ENCODE data around the gene FBXW4. TPM values are rescaled to one million over a fixed set of nuclear protein-coding genes. Genes with fewer than 3 reads are reported as not detected.

Gene FBXW4
- total and polyA plus RNA-seq, 10 of the 15 experiments (the other 5 are each of a cell fraction or from before 2014, with no cell fraction given) = 5.7 to 42.0 (median 27.5) TPM

DNA sequence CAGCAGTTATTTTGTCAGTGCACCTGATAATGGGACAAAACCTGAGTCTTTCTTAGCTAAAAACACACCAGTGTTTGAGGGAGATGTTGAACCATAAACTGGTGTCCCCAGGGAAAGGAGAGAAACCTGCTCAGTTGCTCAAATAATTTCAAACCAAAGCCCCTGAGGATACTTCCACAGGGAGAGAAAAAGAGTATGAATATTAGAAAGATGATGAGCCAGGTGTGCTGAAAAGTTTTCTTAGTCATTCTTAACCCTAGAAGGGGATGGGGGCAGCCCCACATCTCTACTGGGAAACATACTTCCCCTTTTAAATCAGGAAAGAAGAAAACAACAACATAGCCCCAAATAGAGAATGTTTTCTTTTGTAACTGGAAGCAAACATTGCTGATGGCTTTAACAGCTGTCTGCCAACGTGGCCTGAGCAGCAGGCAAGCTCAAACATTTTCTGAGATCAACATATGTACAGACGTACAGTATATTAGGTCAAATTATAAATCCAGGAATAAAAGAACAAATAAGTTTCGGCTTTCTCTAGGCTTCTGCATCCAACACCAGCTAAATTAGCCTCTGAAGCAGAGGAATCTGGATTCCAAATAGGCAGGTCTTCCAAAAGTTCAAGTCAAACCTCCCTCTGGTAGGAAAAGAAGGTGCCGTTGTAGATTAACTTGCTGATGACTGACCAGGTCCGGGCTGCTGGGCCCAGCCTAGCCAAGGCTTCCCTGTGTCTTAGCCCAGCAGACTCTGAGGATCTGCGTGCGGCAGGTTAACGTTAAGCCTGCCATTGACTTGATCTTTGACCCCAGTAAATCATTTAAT is 30.5 kb upstream of the FBXW4 start:
- 78% methylated on average over 8 of the region's 8 CpGs for WGBS (ENCODE audit: insufficient coverage, insufficient replicate concordance, low lambda C conversion rate, missing lambda C conversion rate)
- BruUV-seq (replicated peaks) = no TSS peak

More for the DNA sequence above, 30.5 kb upstream of the FBXW4 start:
- Histone ChIP-seq H3K4me3 (no peak overlapping the region), H3K79me2 (ENCODE audit: control insufficient read depth, insufficient read depth, low read length) (no peaks in the 10 kb centered on the region), H3K9me3 (replicated peaks; ENCODE audit: control insufficient read depth, insufficient read depth, low read length) (no peaks in the 10 kb centered on the region), H3K4me1 (ENCODE audit: control insufficient read depth, insufficient read depth, low read length) (peaks cover 12% of the 10 kb centered on the region), H3K4me2 (ENCODE audit: control insufficient read depth, insufficient read depth) (peak overlapping the region; percentile 31), H3K27ac (ENCODE audit: control insufficient read depth, insufficient read depth) (peak overlapping the region; percentile 22), H3K9ac (ENCODE audit: control insufficient read depth, insufficient read depth, low read length) (no peak overlapping the region), H4K20me1 (ENCODE audit: control insufficient read depth, insufficient read depth) (no peaks in the 10 kb centered on the region), H3K36me3 (ENCODE audit: control insufficient read depth in 2 of 2, insufficient read depth in 2 of 2, low read length in 1 of 2) (no peaks in the 10 kb centered on the region), H2AFZ (ENCODE audit: control insufficient read depth, low read depth, low read length) (peak overlapping the region; percentile 49), H3K27me3 (replicated peaks in 1 of 2; ENCODE audit: control insufficient read depth in 2 of 2, insufficient read depth in 2 of 2, low read length in 1 of 2) (no peaks in the 10 kb centered on the region)
- in situ Hi-C loops (cut with MboI) = no loop called here
- ChIA-PET CTCF (interaction anchor here (0.6 to 2.6 kb wide), 2 partner anchors 57 to 123 kb away, joined by 3 to 8 read pairs; no protein-coding TSS in a partner anchor), SMC1A (ENCODE audit: uncharacterized antibody, unreplicated experiment) (interaction anchor here (0.7 to 2.6 kb wide), 3 partner anchors 8 to 21 kb away, joined by 3 to 10 read pairs (median 4); no protein-coding TSS in a partner anchor), POLR2A (no interaction called here), RAD21 (ENCODE audit: unreplicated experiment) (interaction anchor here (1.3 to 1.9 kb wide), 2 partner anchors 21 to 23 kb away, joined by 4 read pairs; no protein-coding TSS in a partner anchor)
- intact Hi-C loops (cut with micrococcal nuclease; ENCODE audit: unreplicated experiment) = no loop called here
- FAIRE-seq = no peak
- no peak for TF ChIP-seq CHD1 (IDR thresholded peaks at IDR 0.05; ENCODE audit: low read depth, low read length)
- TF ChIP-seq ZNF24 (IDR thresholded peaks at IDR 0.05) = no peak
- no peak for TF ChIP-seq SREBF2 (IDR thresholded peaks at IDR 0.05; ENCODE audit: low read length)
- 0 out of 2 replicates have a peak, but pooled peaks have one; percentile 28 for TF ChIP-seq TCF12 (IDR thresholded peaks at IDR 0.05; ENCODE audit: low read depth, low read length)
- TF ChIP-seq, protein P1, sequence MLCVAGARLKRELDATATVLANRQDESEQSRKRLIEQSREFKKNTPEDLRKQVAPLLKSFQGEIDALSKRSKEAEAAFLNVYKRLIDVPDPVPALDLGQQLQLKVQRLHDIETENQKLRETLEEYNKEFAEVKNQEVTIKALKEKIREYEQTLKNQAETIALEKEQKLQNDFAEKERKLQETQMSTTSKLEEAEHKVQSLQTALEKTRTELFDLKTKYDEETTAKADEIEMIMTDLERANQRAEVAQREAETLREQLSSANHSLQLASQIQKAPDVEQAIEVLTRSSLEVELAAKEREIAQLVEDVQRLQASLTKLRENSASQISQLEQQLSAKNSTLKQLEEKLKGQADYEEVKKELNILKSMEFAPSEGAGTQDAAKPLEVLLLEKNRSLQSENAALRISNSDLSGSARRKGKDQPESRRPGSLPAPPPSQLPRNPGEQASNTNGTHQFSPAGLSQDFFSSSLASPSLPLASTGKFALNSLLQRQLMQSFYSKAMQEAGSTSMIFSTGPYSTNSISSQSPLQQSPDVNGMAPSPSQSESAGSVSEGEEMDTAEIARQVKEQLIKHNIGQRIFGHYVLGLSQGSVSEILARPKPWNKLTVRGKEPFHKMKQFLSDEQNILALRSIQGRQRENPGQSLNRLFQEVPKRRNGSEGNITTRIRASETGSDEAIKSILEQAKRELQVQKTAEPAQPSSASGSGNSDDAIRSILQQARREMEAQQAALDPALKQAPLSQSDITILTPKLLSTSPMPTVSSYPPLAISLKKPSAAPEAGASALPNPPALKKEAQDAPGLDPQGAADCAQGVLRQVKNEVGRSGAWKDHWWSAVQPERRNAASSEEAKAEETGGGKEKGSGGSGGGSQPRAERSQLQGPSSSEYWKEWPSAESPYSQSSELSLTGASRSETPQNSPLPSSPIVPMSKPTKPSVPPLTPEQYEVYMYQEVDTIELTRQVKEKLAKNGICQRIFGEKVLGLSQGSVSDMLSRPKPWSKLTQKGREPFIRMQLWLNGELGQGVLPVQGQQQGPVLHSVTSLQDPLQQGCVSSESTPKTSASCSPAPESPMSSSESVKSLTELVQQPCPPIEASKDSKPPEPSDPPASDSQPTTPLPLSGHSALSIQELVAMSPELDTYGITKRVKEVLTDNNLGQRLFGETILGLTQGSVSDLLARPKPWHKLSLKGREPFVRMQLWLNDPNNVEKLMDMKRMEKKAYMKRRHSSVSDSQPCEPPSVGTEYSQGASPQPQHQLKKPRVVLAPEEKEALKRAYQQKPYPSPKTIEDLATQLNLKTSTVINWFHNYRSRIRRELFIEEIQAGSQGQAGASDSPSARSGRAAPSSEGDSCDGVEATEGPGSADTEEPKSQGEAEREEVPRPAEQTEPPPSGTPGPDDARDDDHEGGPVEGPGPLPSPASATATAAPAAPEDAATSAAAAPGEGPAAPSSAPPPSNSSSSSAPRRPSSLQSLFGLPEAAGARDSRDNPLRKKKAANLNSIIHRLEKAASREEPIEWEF (IDR thresholded peaks at IDR 0.05; ENCODE audit: insufficient replicate concordance, low read depth, low read length) = peak; percentile 21
- TF ChIP-seq EED (IDR thresholded peaks at IDR 0.05; ENCODE audit: low read depth) = peak; percentile 60
- TF ChIP-seq HCFC1 (IDR thresholded peaks at IDR 0.05; ENCODE audit: low read length) = no peak
- TF ChIP-seq NFIC (IDR thresholded peaks at IDR 0.05; ENCODE audit: low read depth, low read length) = 0 out of 2 replicates have a peak, but pooled peaks have one; percentile 23
- peak; percentile 40 for TF ChIP-seq IKZF1 (conservative IDR thresholded peaks at IDR 0.05)
- TF ChIP-seq, protein P2, sequence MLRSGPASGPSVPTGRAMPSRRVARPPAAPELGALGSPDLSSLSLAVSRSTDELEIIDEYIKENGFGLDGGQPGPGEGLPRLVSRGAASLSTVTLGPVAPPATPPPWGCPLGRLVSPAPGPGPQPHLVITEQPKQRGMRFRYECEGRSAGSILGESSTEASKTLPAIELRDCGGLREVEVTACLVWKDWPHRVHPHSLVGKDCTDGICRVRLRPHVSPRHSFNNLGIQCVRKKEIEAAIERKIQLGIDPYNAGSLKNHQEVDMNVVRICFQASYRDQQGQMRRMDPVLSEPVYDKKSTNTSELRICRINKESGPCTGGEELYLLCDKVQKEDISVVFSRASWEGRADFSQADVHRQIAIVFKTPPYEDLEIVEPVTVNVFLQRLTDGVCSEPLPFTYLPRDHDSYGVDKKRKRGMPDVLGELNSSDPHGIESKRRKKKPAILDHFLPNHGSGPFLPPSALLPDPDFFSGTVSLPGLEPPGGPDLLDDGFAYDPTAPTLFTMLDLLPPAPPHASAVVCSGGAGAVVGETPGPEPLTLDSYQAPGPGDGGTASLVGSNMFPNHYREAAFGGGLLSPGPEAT (IDR thresholded peaks at IDR 0.05; ENCODE audit: low read depth) = peak; percentile 25; the same call in 1 of the 2 replicates
- TF ChIP-seq JUNB (IDR thresholded peaks at IDR 0.05) = peak; percentile 55; the same call in 1 of the 2 replicates
- peak; percentile 33 to 59; a peak in 3 of 4 replicates for TF ChIP-seq IKZF2 (IDR thresholded peaks at IDR 0.05)
- TF ChIP-seq SRF (IDR thresholded peaks at IDR 0.05; ENCODE audit: low read depth in 2 of 2, low read length in 2 of 2) = no peak
- peak; percentile 72 for TF ChIP-seq MEF2B (IDR thresholded peaks at IDR 0.05; ENCODE audit: partially characterized antibody, poor library complexity, severe bottlenecking)
- ATAC-seq = peak; percentile 74
- DNase-seq (ENCODE audit: low read depth, low spot score) = no peak

Data from GM12878 (cell line).